HepG2 (cell line): ENCODE measurements around the gene RPF1. TPM values are rescaled to one million over a fixed set of nuclear protein-coding genes. Genes with fewer than 3 reads are reported as not detected.

ENCODE experiments used
- AKNA ChIP-seq: sonication (generic); formaldehyde crosslinking; IDR thresholded peaks from 2 replicates; pipeline ENCODE4 v1.4.0; 2020; ENCODE audit warnings: missing genetic modification reagents, borderline replicate concordance
- ATF1 ChIP-seq: IDR thresholded peaks from 2 replicates; pipeline ENCODE4 v1.6.1; 2016; ENCODE audit warnings: mild to moderate bottlenecking, control low read depth
- BHLHE40 ChIP-seq: IDR thresholded peaks from 2 replicates; pipeline ENCODE4 v1.6.1; 2011; ENCODE audit warnings: low read length, improper control_type of control experiment
- ELF4 ChIP-seq: sonication (generic); formaldehyde crosslinking; IDR thresholded peaks from 2 replicates; pipeline ENCODE4 v1.5.0; 2020; ENCODE audit warnings: missing genetic modification reagents, mild to moderate bottlenecking, moderate library complexity, borderline replicate concordance
- FOXO4 ChIP-seq: sonication (generic); formaldehyde crosslinking; conservative IDR thresholded peaks from 2 replicates; pipeline ENCODE4 v1.8.1; 2023; ENCODE audit warnings: missing genetic modification reagents
- GABPB1 ChIP-seq: IDR thresholded peaks from 2 replicates; pipeline ENCODE4 v1.6.1; 2016; ENCODE audit warnings: mild to moderate bottlenecking, missing genetic modification reagents, moderate library complexity, missing compliant biosample characterization
- KDM2A ChIP-seq: sonication (generic); formaldehyde crosslinking; IDR thresholded peaks from 2 replicates; pipeline ENCODE4 v1.4.0; 2020; ENCODE audit warnings: low read depth, missing genetic modification reagents, borderline replicate concordance
- KDM5A ChIP-seq: fragments of 200-600 bp; sonication (generic); IDR thresholded peaks from 2 replicates; pipeline ENCODE4 v1.7.0; 2018; ENCODE audit warnings: antibody characterized with exemption, mild to moderate bottlenecking, low read length, borderline replicate concordance
- POLR2G ChIP-seq: fragments of 200-400 bp; formaldehyde crosslinking; IDR thresholded peaks from 2 replicates; pipeline ENCODE4 v1.6.1; 2018; ENCODE audit warnings: mild to moderate bottlenecking, low read depth, low read length, moderate library complexity
- RAD21 ChIP-seq: fragments of 450-650 bp; formaldehyde crosslinking; IDR thresholded peaks from 2 replicates; pipeline ENCODE4 v1.5.0; 2020; ENCODE audit warnings: mild to moderate bottlenecking
- SOX6 ChIP-seq, 2 experiments: fragments of 450-650 bp in 1 of 2; sonication (generic) in 1 of 2; formaldehyde crosslinking in 1 of 2; IDR thresholded peaks; 2 replicates each; pipeline versions ENCODE4 v1.4.0 to v1.6.1; 2017 to 2020; ENCODE audit warnings: antibody characterized with exemption in 1 of 2, mild to moderate bottlenecking in 1 of 2, missing genetic modification reagents in 1 of 2
- SP5 ChIP-seq: IDR thresholded peaks from 2 replicates; pipeline ENCODE4 v1.6.1; 2016; ENCODE audit warnings: low read depth, borderline replicate concordance
- TBX2 ChIP-seq: sonication (generic); formaldehyde crosslinking; IDR thresholded peaks from 2 replicates; pipeline ENCODE4 v1.5.0; 2020; ENCODE audit warnings: missing genetic modification reagents, mild to moderate bottlenecking, borderline replicate concordance
- TRAFD1 ChIP-seq: sonication (generic); formaldehyde crosslinking; IDR thresholded peaks from 2 replicates; pipeline ENCODE4 v1.5.1; 2020; ENCODE audit warnings: missing genetic modification reagents, mild to moderate bottlenecking, borderline replicate concordance
- ZBTB10 ChIP-seq: sonication (generic); formaldehyde crosslinking; IDR thresholded peaks from 2 replicates; pipeline ENCODE4 v1.4.0; 2020; ENCODE audit warnings: missing genetic modification reagents, borderline replicate concordance
- ZNF224 ChIP-seq: sonication (generic); formaldehyde crosslinking; IDR thresholded peaks from 2 replicates; pipeline ENCODE4 v1.5.0; 2020; ENCODE audit warnings: mild to moderate bottlenecking, missing genetic modification reagents
- polyA plus RNA-seq, 8 experiments: library from polyadenylated mRNA; depleted of rRNA in 3 of 8; stranded (reverse) in 7 of 8; unstranded in 1 of 8; fragments of >200 nt; fragmentation: Illumina TruSeq in 4 of 8; extraction: Trizol in 4 of 8; gene quantifications; 2 replicates each; pipeline versions ENCODE4 v1.2.1 to v1.2.3, GENCODE V29; 2011 to 2016; ENCODE audit warnings: low read depth in 4 of 8, missing spikeins in 1 of 8, mixed read lengths in 1 of 8; ENCODE audit not compliant: insufficient read depth in 1 of 8
- total RNA-seq, 5 experiments: library from RNA; depleted of rRNA; stranded (reverse); fragments of >200 nt; fragmentation: Illumina TruSeq; extraction: Trizol; gene quantifications; 2 replicates each; pipeline ENCODE4 v1.2.3, GENCODE V29; 2016; ENCODE audit warnings: low read depth in 1 of 5

The RPF1 gene
- total and polyA plus RNA-seq, 2 of the 13 experiments (the other 11 are each of a cell fraction or from before 2014, with no cell fraction given): 23.0 to 39.0 TPM

- TF ChIP-seq ZNF224 (CRISPR knock-in tag) (0 out of 2 replicates have a peak, but pooled peaks have one; percentile 35), TRAFD1 (no peak), ATF1 (CRISPR knock-in tag) (peak; percentile 41; the same call in 1 of the 2 replicates), TBX2 (peak; percentile 62; the same call in 1 of the 2 replicates), KDM2A (CRISPR knock-in tag) (peak; percentile 82; the same call in 1 of the 2 replicates), SP5 (CRISPR knock-in tag) (0 out of 2 replicates have a peak, but pooled peaks have one; percentile 6), AKNA (CRISPR knock-in tag) (no peak), ELF4 (CRISPR knock-in tag) (peak; percentile 95), RAD21 (CRISPR knock-in tag) (peak; percentile 42; the same call in 1 of the 2 replicates), BHLHE40 (no peak), FOXO4 (CRISPR knock-in tag) (no peak), SOX6 (IDR thresholded peaks at IDR 0.05) (no peak), SOX6 (CRISPR knock-in tag; IDR thresholded peaks at IDR 0.05) (peak; percentile 51), KDM5A (peak; percentile 83; the same call in 1 of the 2 replicates), POLR2G (peak; percentile 95), ZBTB10 (no peak), GABPB1 (CRISPR knock-in tag) (peak; percentile 98)
These were observed at the start of gene RPF1 (continued) for GRCh38 chr1:84478876-84479868.
